PFSK-1 (cell line): ENCODE measurements around the gene GEMIN7.

Experiments used
- FOXP2 ChIP-seq: optimal IDR thresholded peaks from 2 replicates; pipeline ENCODE3; 2011; ENCODE audit warnings: borderline replicate concordance, control low read depth, inconsistent platforms; ENCODE audit not compliant: insufficient read depth; ENCODE audit errors: extremely low read length, extremely low read depth
- POLR2AphosphoS5 ChIP-seq: IDR thresholded peaks from 2 replicates; pipeline ENCODE4 v1.6.1; 2012; ENCODE audit warnings: low read depth, mild to moderate bottlenecking, control low read depth, low read length, moderate library complexity
- REST ChIP-seq, 2 experiments: IDR thresholded peaks; 2 replicates each; pipeline versions ENCODE4 v1.6.1 to v1.8.0; 2011 to 2012; ENCODE audit warnings: low read depth in 2 of 2, low read length in 2 of 2, control low read depth in 1 of 2, inconsistent platforms in 1 of 2, mild to moderate bottlenecking in 1 of 2, moderate library complexity in 1 of 2; ENCODE audit not compliant: insufficient read depth in 1 of 2
- SIN3A ChIP-seq: IDR thresholded peaks from 2 replicates; pipeline ENCODE4 v1.6.1; 2012; ENCODE audit warnings: mild to moderate bottlenecking, low read length, moderate library complexity, borderline replicate concordance; ENCODE audit not compliant: insufficient read depth
- TAF1 ChIP-seq: IDR thresholded peaks from 2 replicates; pipeline ENCODE4 v1.6.1; 2012; ENCODE audit warnings: low read length, control low read depth, borderline replicate concordance; ENCODE audit not compliant: insufficient read depth

GEMIN7 gene

DNA sequence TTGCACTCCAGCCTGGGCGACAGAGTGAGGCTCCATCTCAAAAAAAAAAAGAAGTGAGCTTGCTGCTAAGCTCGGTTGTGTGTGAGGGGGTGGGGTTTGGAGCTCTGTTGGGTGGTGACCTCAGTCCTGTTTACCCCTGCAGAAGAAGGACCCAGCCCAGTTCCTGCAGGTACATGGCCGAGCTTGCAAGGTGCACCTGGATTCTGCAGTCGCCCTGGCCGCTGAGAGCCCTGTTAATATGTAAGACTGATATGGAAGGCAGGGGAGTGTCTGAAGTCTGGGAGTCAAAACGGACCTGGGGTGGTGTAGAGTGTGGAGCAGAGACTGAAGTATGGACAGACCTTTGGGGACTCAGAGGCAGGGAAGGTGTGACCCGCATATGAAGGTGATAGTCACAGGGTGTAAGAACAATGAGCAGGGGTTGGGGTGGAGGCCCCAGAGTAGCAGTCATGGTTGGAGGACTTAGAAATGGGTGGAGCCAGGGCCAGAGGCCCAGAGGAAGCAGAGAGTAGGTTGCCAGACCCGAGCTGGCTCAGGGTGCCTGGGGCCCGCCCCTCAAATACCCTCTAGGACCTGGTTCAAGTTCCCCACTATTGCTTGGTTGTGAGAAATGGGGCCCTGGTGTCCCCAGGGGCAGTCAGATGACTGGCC is 27.0 kb upstream of the GEMIN7 start:
- no peak for TF ChIP-seq TAF1
- no peak for TF ChIP-seq REST (IDR thresholded peaks at IDR 0.05; ENCODE audit: insufficient read depth in 1 of 2, low read depth in 2 of 2, low read length in 2 of 2)
- TF ChIP-seq SIN3A = no peak
- TF ChIP-seq POLR2AphosphoS5 = no peak
- TF ChIP-seq FOXP2 = no peak

GRCh38 chr19:45056831-45057230 is 22.2 kb upstream of the GEMIN7 start:
- TF ChIP-seq POLR2AphosphoS5 (no peak), TAF1 (no peak), REST (IDR thresholded peaks at IDR 0.05; ENCODE audit: insufficient read depth in 1 of 2, low read depth in 2 of 2, low read length in 2 of 2) (no peak), FOXP2 (no peak), SIN3A (no peak)

- no peak for TF ChIP-seq SIN3A
- TF ChIP-seq FOXP2 = no peak
- no peak for TF ChIP-seq REST (IDR thresholded peaks at IDR 0.05; ENCODE audit: insufficient read depth in 1 of 2, low read depth in 2 of 2, low read length in 2 of 2)
- TF ChIP-seq TAF1 = no peak
- TF ChIP-seq POLR2AphosphoS5 = no peak
Observed at GRCh38 chr19:45057444-45057843, 21.6 kb upstream of the GEMIN7 start.

DNA sequence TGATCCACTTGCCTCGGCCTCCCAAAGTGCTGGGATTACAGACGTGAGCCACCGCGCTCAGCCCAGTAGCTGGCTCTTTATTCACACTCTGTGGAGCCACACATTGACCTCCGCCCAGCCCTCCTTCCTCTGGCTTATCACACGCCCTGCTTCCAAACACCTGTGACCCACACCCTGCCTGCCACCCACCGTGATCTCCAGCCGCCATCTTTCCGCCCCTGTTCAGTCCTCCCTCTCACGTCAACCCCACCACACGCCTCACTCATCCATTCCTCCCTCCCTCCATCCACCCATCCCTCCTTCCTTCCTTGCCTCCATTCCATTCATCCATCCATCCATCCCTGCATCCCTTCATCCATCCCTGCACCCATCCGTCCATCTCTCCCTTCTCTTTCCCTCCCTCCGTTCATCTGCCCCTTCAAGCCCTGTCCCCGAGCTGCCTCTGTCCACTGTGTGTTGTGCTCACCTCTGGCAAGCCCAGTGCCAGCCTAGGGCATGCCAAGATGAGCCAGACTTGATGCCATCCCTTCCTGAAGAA is 20.4 kb upstream of the GEMIN7 start:
- TF ChIP-seq REST (IDR thresholded peaks at IDR 0.05; ENCODE audit: insufficient read depth in 1 of 2, low read depth in 2 of 2, low read length in 2 of 2) = no peak
- no peak for TF ChIP-seq FOXP2
- no peak for TF ChIP-seq SIN3A
